Activated B cell treated with CpG ODN at 0.5 μM for 24 hours (primary cell): Measurements from ENCODE around the gene PTPRR. TPM values are rescaled to one million over a fixed set of nuclear protein-coding genes. Genes with fewer than 3 reads are reported as not detected.

ENCODE experiments used
- ATAC-seq: fragments of 200-7000 bp; cut with Tn5 transposase; one replicate; pipeline ENCODE4 v1.10.0; 2021; ENCODE audit warnings: low read depth, mild to moderate bottlenecking, moderate library complexity
- CTCF ChIA-PET: fragments of 350-600 bp; sonication (Branson Sonifier 250); formaldehyde crosslinking; loops from one replicate; lab custom pipeline; 2021; ENCODE audit warnings: antibody characterized with exemption; lab: Charles Lee
- POLR2A ChIA-PET: fragments of 350-600 bp; sonication (Branson Sonifier 250); formaldehyde crosslinking; loops from one replicate; lab custom pipeline; 2021; ENCODE audit warnings: antibody characterized with exemption; lab: Charles Lee
- DNase-seq: peaks from one replicate; pipeline ENCODE4 v3.0.0; 2022
- H3K27ac Mint-ChIP-seq: one replicate; pipeline ENCODE4 v1.8.0; 2020; ENCODE audit warnings: mixed read lengths
- H3K27me3 Mint-ChIP-seq: one replicate; pipeline ENCODE4 v1.8.0; 2021; ENCODE audit warnings: mixed read lengths
- H3K36me3 Mint-ChIP-seq: one replicate; pipeline ENCODE4 v1.8.0; 2021; ENCODE audit warnings: low read depth, mixed read lengths
- H3K4me1 Mint-ChIP-seq: one replicate; pipeline ENCODE4 v1.8.0; 2021; ENCODE audit warnings: mixed read lengths
- H3K4me3 Mint-ChIP-seq: one replicate; pipeline ENCODE4 v1.8.0; 2020; ENCODE audit warnings: mild to moderate bottlenecking, mixed read lengths
- H3K9me3 Mint-ChIP-seq: one replicate; pipeline ENCODE4 v1.8.0; 2020; ENCODE audit warnings: mixed read lengths
- CTCF ChIP-seq: fragments of 200-600 bp; IDR thresholded peaks from one replicate; pipeline ENCODE4 v1.8.0; 2022; ENCODE audit warnings: antibody characterized with exemption, mild to moderate bottlenecking
- intact Hi-C: fragments of 100-400 bp; cut with micrococcal nuclease; formaldehyde crosslinking; loops from one replicate; pipeline ENCODE4 v1.15.1; 2024
- total RNA-seq: library from RNA; stranded (reverse); gene quantifications from 2 replicates; pipeline ENCODE4 v1.2.3, GENCODE V29; 2022

The PTPRR gene
- total RNA-seq, 1 donor from 2014 or later = not detected

GRCh38 chr12:70652451-70652850 is 268.1 kb downstream of the PTPRR start:
- DNase-seq (no peak), ATAC-seq (no peak)
- TF ChIP-seq CTCF = no peak
- Mint-ChIP-seq H3K4me3 (no peak overlapping the region), H3K4me1 (no peaks in the 10 kb centered on the region), H3K9me3 (no peaks in the 10 kb centered on the region), H3K27ac (no peak overlapping the region), H3K27me3 (no peaks in the 10 kb centered on the region), H3K36me3 (no peaks in the 10 kb centered on the region)
- intact Hi-C loops = no loop called here
- ChIA-PET CTCF (interaction anchor here (0.6 kb wide), 1 partner anchor 67 kb away, joined by 3 read pairs; no protein-coding TSS in a partner anchor), POLR2A (no interaction called here)

- Mint-ChIP-seq H3K36me3 (no peaks in the 10 kb centered on the region), H3K27me3 (peaks cover 4% of the 10 kb centered on the region), H3K9me3 (no peaks in the 10 kb centered on the region), H3K4me1 (no peaks in the 10 kb centered on the region), H3K27ac (no peak overlapping the region), H3K4me3 (no peak overlapping the region)
- ATAC-seq (no peak), DNase-seq (no peak)
- CTCF ChIA-PET = no interaction called here
- POLR2A ChIA-PET = no interaction called here
- TF ChIP-seq CTCF = no peak
- intact Hi-C loops = no loop called here
Observed at GRCh38 chr12:70648831-70649230, 271.7 kb downstream of the PTPRR start.

DNA sequence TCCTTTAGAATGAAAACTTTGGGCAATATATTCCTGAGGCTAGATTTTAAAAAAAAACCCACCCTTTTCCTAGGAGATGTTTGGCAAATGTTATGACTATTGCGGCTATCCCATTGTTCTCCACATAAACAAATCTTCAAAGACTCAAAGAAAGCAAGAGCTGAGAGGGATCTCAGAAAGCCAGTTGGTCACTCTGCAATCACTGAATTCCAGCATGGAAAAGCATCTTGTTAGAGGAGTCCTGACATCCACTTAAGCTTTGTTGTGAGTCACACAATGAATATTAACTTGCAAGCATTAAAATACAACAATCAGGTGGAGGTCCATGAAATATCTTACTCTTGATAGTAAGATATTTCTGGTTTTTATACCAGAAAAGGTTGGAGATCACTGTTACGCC is 272.3 kb downstream of the PTPRR start:
- H3K36me3 Mint-ChIP-seq = no peaks in the 10 kb centered on the region
- no peak overlapping the region for H3K27ac Mint-ChIP-seq
- H3K9me3 Mint-ChIP-seq = no peaks in the 10 kb centered on the region
- no peak for DNase-seq
- peaks cover 4% of the 10 kb centered on the region for H3K27me3 Mint-ChIP-seq
- no peak for TF ChIP-seq CTCF
- CTCF ChIA-PET = no interaction called here
- POLR2A ChIA-PET = no interaction called here
- ATAC-seq = no peak
- H3K4me3 Mint-ChIP-seq = no peak overlapping the region
- intact Hi-C loops = no loop called here
- H3K4me1 Mint-ChIP-seq = no peaks in the 10 kb centered on the region

- no peak for ATAC-seq
- H3K27ac Mint-ChIP-seq = no peak overlapping the region
- no peak overlapping the region for H3K4me3 Mint-ChIP-seq
- no peaks in the 10 kb centered on the region for H3K36me3 Mint-ChIP-seq
- POLR2A ChIA-PET = no interaction called here
- no peak for DNase-seq
- intact Hi-C loops = no loop called here
- CTCF ChIA-PET = no interaction called here
- H3K27me3 Mint-ChIP-seq = peaks cover 6% of the 10 kb centered on the region
- no peak for TF ChIP-seq CTCF
- no peaks in the 10 kb centered on the region for H3K9me3 Mint-ChIP-seq
- H3K4me1 Mint-ChIP-seq = no peaks in the 10 kb centered on the region
Observed at GRCh38 chr12:70646850-70647249, 273.7 kb downstream of the PTPRR start.

GRCh38 chr12:70645494-70646317 is 274.8 kb downstream of the PTPRR start:
- Mint-ChIP-seq H3K36me3 (no peaks in the 10 kb centered on the region), H3K4me1 (no peaks in the 10 kb centered on the region), H3K4me3 (no peak overlapping the region), H3K27ac (no peak overlapping the region), H3K9me3 (no peaks in the 10 kb centered on the region), H3K27me3 (peaks cover 10% of the 10 kb centered on the region)
- DNase-seq (no peak), ATAC-seq (no peak)
- intact Hi-C loops = no loop called here
- TF ChIP-seq CTCF = no peak
- CTCF ChIA-PET = no interaction called here
- POLR2A ChIA-PET = no interaction called here
